Breast epithelium (tissue), 3 donors: Measurements from ENCODE around the gene NUP210L.

ENCODE experiments used
- CTCF ChIP-seq, 3 donors: fragments of 450-650 bp; IDR thresholded peaks; one replicate each; pipeline ENCODE4 v1.5.1; 2016 to 2017; ENCODE audit warnings: antibody characterized with exemption in 3 of 3, mild to moderate bottlenecking in 3 of 3, moderate library complexity in 3 of 3
- POLR2A ChIP-seq: fragments of 450-650 bp; IDR thresholded peaks from one replicate; pipeline ENCODE4 v1.6.1; 2016; ENCODE audit warnings: antibody characterized with exemption, mild to moderate bottlenecking, moderate library complexity

GRCh38 chr1:154192476-154192875, 37.6 kb upstream of the NUP210L start:
- TF ChIP-seq CTCF (IDR thresholded peaks at IDR 0.05) (no peak), POLR2A (no peak)
